GM23338 (cell line): Measurements from ENCODE around the gene ACCS. TPM values are rescaled to one million over a fixed set of nuclear protein-coding genes. Genes with fewer than 3 reads are reported as not detected.

ENCODE experiments used
- ATAC-seq: fragments of 200-7000 bp; cut with Tn5 transposase; 3 replicates; pipeline ENCODE4 v1.9.1; 2020
- DNase-seq: peaks from one replicate; pipeline ENCODE4 v3.0.0-alpha.2; 2015; ENCODE audit warnings: low spot score
- H2AFZ ChIP-seq: fragments of 200-600 bp; sonication (generic); 2 replicates; pipeline ENCODE4 v1.8.0; 2016; ENCODE audit warnings: antibody characterized with exemption, mild to moderate bottlenecking, moderate library complexity
- H3F3A ChIP-seq: fragments of 200-600 bp; sonication (generic); replicated peaks from 2 replicates; pipeline ENCODE4 v1.8.0; 2017; ENCODE audit warnings: antibody characterized with exemption, mixed run types, low read depth
- H3K27ac ChIP-seq: fragments of 200-600 bp; sonication (generic); 2 replicates; pipeline ENCODE4 v1.6.1; 2016; ENCODE audit warnings: low read depth
- H3K27me3 ChIP-seq: fragments of 200-600 bp; sonication (generic); 2 replicates; pipeline ENCODE4 v1.8.0; 2016; ENCODE audit warnings: mild to moderate bottlenecking, mixed run types, moderate library complexity; ENCODE audit not compliant: insufficient read depth
- H3K36me3 ChIP-seq: fragments of 200-600 bp; sonication (generic); 2 replicates; pipeline ENCODE4 v1.8.0; 2016; ENCODE audit warnings: mild to moderate bottlenecking; ENCODE audit not compliant: insufficient read depth
- H3K4me1 ChIP-seq: fragments of 200-600 bp; sonication (generic); 2 replicates; pipeline ENCODE4 v1.8.0; 2016; ENCODE audit warnings: mild to moderate bottlenecking, moderate library complexity; ENCODE audit not compliant: insufficient read depth
- H3K4me2 ChIP-seq: fragments of 200-600 bp; sonication (generic); 2 replicates; pipeline ENCODE4 v1.7.1; 2017; ENCODE audit warnings: mixed run types
- H3K4me3 ChIP-seq: fragments of 200-600 bp; sonication (generic); 2 replicates; pipeline ENCODE4 v1.6.1; 2016; ENCODE audit warnings: mixed run types
- H3K79me2 ChIP-seq: fragments of 200-600 bp; sonication (generic); replicated peaks from 2 replicates; pipeline ENCODE4 v1.8.0; 2017; ENCODE audit warnings: mild to moderate bottlenecking; ENCODE audit not compliant: insufficient read depth
- H3K9me2 ChIP-seq: fragments of 200-600 bp; sonication (generic); 2 replicates; pipeline ENCODE4 v1.8.0; 2017; ENCODE audit not compliant: insufficient read depth
- H4K20me1 ChIP-seq: fragments of 200-600 bp; sonication (generic); replicated peaks from 2 replicates; pipeline ENCODE4 v1.8.0; 2017; ENCODE audit warnings: mild to moderate bottlenecking; ENCODE audit not compliant: insufficient read depth
- H3K27ac Mint-ChIP-seq: 2 replicates; pipeline ENCODE4 v1.8.0; 2020; ENCODE audit warnings: inconsistent platforms, mild to moderate bottlenecking, moderate library complexity, mixed read lengths
- H3K27me3 Mint-ChIP-seq: 3 replicates; pipeline ENCODE4 v1.8.0; 2022; ENCODE audit warnings: low read depth, mild to moderate bottlenecking, moderate library complexity, mixed read lengths, inconsistent platforms; ENCODE audit not compliant: insufficient read depth, poor library complexity
- H3K36me3 Mint-ChIP-seq: 3 replicates; pipeline ENCODE4 v1.8.0; 2021; ENCODE audit warnings: low read depth, mild to moderate bottlenecking, inconsistent platforms, moderate library complexity, mixed read lengths
- H3K4me1 Mint-ChIP-seq: 3 replicates; pipeline ENCODE4 v1.8.0; 2020; ENCODE audit warnings: mild to moderate bottlenecking, inconsistent platforms, mixed read lengths
- H3K4me3 Mint-ChIP-seq: 3 replicates; pipeline ENCODE4 v1.8.0; 2021; ENCODE audit warnings: moderate library complexity, mild to moderate bottlenecking, inconsistent platforms, mixed read lengths
- H3K9me3 Mint-ChIP-seq: 3 replicates; pipeline ENCODE4 v1.8.0; 2020; ENCODE audit warnings: moderate library complexity, mild to moderate bottlenecking, inconsistent platforms, mixed read lengths
- CTCF ChIP-seq, 2 experiments: fragments of 200-600 bp in 1 of 2; sonication (generic) in 1 of 2; conservative IDR thresholded peaks; 2 replicates each; pipeline versions ENCODE4 v1.5.1 to v1.6.1; 2016 to 2017; ENCODE audit warnings: antibody characterized with exemption in 2 of 2, low read depth in 2 of 2, mild to moderate bottlenecking in 2 of 2, moderate library complexity in 1 of 2
- ETS1 ChIP-seq: IDR thresholded peaks from 2 replicates; pipeline ENCODE4 v1.6.1; 2016; ENCODE audit warnings: antibody characterized with exemption
- EZH2phosphoT487 ChIP-seq: fragments of 200-600 bp; sonication (generic); IDR thresholded peaks from one replicate; pipeline ENCODE4 v1.8.1; 2018; ENCODE audit warnings: antibody characterized with exemption; ENCODE audit not compliant: unreplicated experiment
- JUNB ChIP-seq: IDR thresholded peaks from one replicate; pipeline ENCODE4 v1.6.1; 2016; ENCODE audit warnings: antibody characterized with exemption; ENCODE audit not compliant: unreplicated experiment
- ZNF114 ChIP-seq: fragments of 250-450 bp; sonication (Bioruptor Pico); IDR thresholded peaks from 2 replicates; pipeline ENCODE4 v1.5.0; 2020; ENCODE audit warnings: mild to moderate bottlenecking, moderate library complexity
- polyA plus RNA-seq: library from polyadenylated mRNA; unstranded; fragments of >200 nt; fragmentation: Nextera tagmentation; extraction: Ambion mirVana; gene quantifications from 2 replicates; pipeline ENCODE4 v1.2.1, GENCODE V29; 2016
- total RNA-seq: library from RNA; depleted of rRNA; stranded (reverse); fragments of >200 nt; shearing (Covaris generic); gene quantifications from 2 replicates; pipeline ENCODE4 v1.2.3, GENCODE V29; 2014
- TF ChIP-seq, protein P1 (sequence below): IDR thresholded peaks from one replicate; pipeline ENCODE4 v1.6.1; 2018; ENCODE audit warnings: antibody characterized with exemption; ENCODE audit not compliant: unreplicated experiment
- TF ChIP-seq, protein P2 (sequence below): fragments of 250-450 bp; sonication (Bioruptor Pico); IDR thresholded peaks from 2 replicates; pipeline ENCODE4 v1.5.0; 2020; ENCODE audit warnings: mild to moderate bottlenecking, moderate library complexity

ACCS gene
- total and polyA plus RNA-seq, 2 experiments from 2014 or later = 3.6 to 6.6 TPM

- Histone ChIP-seq H3F3A (no peaks in the 10 kb centered on the region), H3K79me2 (no peaks in the 10 kb centered on the region), H3K36me3 (no peaks in the 10 kb centered on the region), H4K20me1 (no peaks in the 10 kb centered on the region), H2AFZ (no peak overlapping the region), H3K4me3 (no peak overlapping the region), H3K27me3 (no peaks in the 10 kb centered on the region), H3K9me2 (no peaks in the 10 kb centered on the region; the same call in 1 of the 2 replicates), H3K4me1 (peaks cover 15% of the 10 kb centered on the region), H3K27ac (no peak overlapping the region), H3K4me2 (no peak overlapping the region)
- TF ChIP-seq, protein P1, sequence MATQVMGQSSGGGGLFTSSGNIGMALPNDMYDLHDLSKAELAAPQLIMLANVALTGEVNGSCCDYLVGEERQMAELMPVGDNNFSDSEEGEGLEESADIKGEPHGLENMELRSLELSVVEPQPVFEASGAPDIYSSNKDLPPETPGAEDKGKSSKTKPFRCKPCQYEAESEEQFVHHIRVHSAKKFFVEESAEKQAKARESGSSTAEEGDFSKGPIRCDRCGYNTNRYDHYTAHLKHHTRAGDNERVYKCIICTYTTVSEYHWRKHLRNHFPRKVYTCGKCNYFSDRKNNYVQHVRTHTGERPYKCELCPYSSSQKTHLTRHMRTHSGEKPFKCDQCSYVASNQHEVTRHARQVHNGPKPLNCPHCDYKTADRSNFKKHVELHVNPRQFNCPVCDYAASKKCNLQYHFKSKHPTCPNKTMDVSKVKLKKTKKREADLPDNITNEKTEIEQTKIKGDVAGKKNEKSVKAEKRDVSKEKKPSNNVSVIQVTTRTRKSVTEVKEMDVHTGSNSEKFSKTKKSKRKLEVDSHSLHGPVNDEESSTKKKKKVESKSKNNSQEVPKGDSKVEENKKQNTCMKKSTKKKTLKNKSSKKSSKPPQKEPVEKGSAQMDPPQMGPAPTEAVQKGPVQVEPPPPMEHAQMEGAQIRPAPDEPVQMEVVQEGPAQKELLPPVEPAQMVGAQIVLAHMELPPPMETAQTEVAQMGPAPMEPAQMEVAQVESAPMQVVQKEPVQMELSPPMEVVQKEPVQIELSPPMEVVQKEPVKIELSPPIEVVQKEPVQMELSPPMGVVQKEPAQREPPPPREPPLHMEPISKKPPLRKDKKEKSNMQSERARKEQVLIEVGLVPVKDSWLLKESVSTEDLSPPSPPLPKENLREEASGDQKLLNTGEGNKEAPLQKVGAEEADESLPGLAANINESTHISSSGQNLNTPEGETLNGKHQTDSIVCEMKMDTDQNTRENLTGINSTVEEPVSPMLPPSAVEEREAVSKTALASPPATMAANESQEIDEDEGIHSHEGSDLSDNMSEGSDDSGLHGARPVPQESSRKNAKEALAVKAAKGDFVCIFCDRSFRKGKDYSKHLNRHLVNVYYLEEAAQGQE = no peak
- no peak for TF ChIP-seq ETS1
- TF ChIP-seq, protein P2, sequence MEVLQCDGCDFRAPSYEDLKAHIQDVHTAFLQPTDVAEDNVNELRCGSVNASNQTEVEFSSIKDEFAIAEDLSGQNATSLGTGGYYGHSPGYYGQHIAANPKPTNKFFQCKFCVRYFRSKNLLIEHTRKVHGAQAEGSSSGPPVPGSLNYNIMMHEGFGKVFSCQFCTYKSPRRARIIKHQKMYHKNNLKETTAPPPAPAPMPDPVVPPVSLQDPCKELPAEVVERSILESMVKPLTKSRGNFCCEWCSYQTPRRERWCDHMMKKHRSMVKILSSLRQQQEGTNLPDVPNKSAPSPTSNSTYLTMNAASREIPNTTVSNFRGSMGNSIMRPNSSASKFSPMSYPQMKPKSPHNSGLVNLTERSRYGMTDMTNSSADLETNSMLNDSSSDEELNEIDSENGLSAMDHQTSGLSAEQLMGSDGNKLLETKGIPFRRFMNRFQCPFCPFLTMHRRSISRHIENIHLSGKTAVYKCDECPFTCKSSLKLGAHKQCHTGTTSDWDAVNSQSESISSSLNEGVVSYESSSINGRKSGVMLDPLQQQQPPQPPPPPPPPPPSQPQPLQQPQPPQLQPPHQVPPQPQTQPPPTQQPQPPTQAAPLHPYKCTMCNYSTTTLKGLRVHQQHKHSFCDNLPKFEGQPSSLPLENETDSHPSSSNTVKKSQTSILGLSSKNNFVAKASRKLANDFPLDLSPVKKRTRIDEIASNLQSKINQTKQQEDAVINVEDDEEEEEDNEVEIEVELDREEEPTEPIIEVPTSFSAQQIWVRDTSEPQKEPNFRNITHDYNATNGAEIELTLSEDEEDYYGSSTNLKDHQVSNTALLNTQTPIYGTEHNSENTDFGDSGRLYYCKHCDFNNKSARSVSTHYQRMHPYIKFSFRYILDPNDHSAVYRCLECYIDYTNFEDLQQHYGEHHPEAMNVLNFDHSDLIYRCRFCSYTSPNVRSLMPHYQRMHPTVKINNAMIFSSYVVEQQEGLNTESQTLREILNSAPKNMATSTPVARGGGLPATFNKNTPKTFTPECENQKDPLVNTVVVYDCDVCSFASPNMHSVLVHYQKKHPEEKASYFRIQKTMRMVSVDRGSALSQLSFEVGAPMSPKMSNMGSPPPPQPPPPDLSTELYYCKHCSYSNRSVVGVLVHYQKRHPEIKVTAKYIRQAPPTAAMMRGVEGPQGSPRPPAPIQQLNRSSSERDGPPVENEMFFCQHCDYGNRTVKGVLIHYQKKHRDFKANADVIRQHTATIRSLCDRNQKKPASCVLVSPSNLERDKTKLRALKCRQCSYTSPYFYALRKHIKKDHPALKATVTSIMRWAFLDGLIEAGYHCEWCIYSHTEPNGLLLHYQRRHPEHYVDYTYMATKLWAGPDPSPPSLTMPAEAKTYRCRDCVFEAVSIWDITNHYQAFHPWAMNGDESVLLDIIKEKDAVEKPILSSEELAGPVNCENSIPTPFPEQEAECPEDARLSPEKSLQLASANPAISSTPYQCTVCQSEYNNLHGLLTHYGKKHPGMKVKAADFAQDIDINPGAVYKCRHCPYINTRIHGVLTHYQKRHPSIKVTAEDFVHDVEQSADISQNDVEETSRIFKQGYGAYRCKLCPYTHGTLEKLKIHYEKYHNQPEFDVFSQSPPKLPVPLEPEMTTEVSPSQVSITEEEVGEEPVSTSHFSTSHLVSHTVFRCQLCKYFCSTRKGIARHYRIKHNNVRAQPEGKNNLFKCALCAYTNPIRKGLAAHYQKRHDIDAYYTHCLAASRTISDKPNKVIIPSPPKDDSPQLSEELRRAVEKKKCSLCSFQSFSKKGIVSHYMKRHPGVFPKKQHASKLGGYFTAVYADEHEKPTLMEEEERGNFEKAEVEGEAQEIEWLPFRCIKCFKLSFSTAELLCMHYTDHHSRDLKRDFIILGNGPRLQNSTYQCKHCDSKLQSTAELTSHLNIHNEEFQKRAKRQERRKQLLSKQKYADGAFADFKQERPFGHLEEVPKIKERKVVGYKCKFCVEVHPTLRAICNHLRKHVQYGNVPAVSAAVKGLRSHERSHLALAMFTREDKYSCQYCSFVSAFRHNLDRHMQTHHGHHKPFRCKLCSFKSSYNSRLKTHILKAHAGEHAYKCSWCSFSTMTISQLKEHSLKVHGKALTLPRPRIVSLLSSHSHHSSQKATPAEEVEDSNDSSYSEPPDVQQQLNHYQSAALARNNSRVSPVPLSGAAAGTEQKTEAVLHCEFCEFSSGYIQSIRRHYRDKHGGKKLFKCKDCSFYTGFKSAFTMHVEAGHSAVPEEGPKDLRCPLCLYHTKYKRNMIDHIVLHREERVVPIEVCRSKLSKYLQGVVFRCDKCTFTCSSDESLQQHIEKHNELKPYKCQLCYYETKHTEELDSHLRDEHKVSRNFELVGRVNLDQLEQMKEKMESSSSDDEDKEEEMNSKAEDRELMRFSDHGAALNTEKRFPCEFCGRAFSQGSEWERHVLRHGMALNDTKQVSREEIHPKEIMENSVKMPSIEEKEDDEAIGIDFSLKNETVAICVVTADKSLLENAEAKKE (CRISPR knock-in tag) = no peak
- TF ChIP-seq EZH2phosphoT487 = no peak
- no peak for TF ChIP-seq ZNF114
- no peak for TF ChIP-seq JUNB
- no peak for TF ChIP-seq CTCF (conservative IDR thresholded peaks at IDR 0.05; ENCODE audit: low read depth in 2 of 2)
- Mint-ChIP-seq H3K4me3 (no peak overlapping the region), H3K27ac (no peak overlapping the region), H3K9me3 (peaks cover 9% of the 10 kb centered on the region; the same call in 2 of the 3 replicates), H3K27me3 (peaks cover 10% of the 10 kb centered on the region), H3K4me1 (peaks cover 17% of the 10 kb centered on the region), H3K36me3 (no peaks in the 10 kb centered on the region; the same call in 2 of the 3 replicates)
- DNase-seq (no peak), ATAC-seq (no peak)
Measured at GRCh38 chr11:44028816-44029506, 37.1 kb upstream of the ACCS start.
